Right lobe of liver (tissue), 4 donors: ENCODE measurements around the gene SNX9.

Experiments used
- POLR2A ChIP-seq: fragments of 450-650 bp; IDR thresholded peaks from one replicate; pipeline ENCODE4 v1.6.1; 2017; ENCODE audit warnings: antibody characterized with exemption, mild to moderate bottlenecking
- TF ChIP-seq, protein P1 (sequence below), 4 donors: fragments of 200-600 bp in 3 of 4; fragments of 450-650 bp in 1 of 4; IDR thresholded peaks; one replicate each; pipeline versions ENCODE4 v1.5.1 to v1.8.0; 2016 to 2022; ENCODE audit warnings: antibody characterized with exemption in 4 of 4, mild to moderate bottlenecking in 2 of 4
- donor health status: DM: no; HTN: no; CAD: no.
- donor health status: DM: no; HTN: no; CAD: no.
- donor health status: DM: no; HTN: yes; CAD: no.

DNA sequence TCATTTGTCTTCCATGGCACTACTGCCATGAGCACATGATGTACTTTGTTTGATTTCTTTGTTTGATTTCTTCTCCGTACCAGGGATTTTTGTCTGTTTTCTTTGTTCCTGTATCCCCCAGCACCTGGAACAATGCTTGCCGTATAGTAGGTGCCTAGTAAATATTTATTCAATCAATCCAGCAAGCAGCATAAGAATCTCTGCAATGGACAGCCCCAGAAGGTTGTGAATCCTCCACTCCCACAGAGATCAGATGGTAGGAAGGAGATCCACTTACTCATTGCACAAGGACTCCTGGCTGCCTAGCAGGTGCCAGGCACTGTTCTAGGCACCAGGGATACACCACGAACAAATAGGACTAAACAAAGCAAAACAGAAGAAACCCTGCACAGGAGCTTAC lies 151.9 kb downstream of the SNX9 start:
- TF ChIP-seq, protein P1, sequence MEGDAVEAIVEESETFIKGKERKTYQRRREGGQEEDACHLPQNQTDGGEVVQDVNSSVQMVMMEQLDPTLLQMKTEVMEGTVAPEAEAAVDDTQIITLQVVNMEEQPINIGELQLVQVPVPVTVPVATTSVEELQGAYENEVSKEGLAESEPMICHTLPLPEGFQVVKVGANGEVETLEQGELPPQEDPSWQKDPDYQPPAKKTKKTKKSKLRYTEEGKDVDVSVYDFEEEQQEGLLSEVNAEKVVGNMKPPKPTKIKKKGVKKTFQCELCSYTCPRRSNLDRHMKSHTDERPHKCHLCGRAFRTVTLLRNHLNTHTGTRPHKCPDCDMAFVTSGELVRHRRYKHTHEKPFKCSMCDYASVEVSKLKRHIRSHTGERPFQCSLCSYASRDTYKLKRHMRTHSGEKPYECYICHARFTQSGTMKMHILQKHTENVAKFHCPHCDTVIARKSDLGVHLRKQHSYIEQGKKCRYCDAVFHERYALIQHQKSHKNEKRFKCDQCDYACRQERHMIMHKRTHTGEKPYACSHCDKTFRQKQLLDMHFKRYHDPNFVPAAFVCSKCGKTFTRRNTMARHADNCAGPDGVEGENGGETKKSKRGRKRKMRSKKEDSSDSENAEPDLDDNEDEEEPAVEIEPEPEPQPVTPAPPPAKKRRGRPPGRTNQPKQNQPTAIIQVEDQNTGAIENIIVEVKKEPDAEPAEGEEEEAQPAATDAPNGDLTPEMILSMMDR (IDR thresholded peaks at IDR 0.05), result no peak
- no peak for TF ChIP-seq POLR2A
